HepG2 (cell line): ENCODE measurements around the gene GBP3. TPM values are rescaled to one million over a fixed set of nuclear protein-coding genes. Genes with fewer than 3 reads are reported as not detected.
A peak's percentile ranks its signal among the peaks of the same experiment; 100 is the strongest.

Experiments
- ATF7 ChIP-seq, 2 experiments: fragments of 450-650 bp in 1 of 2; sonication (generic) in 1 of 2; formaldehyde crosslinking in 1 of 2; IDR thresholded peaks; 2 replicates each; pipeline versions ENCODE4 v1.4.0 to v1.6.1; 2016 to 2020; ENCODE audit warnings: antibody characterized with exemption in 1 of 2, mild to moderate bottlenecking in 1 of 2, missing genetic modification reagents in 1 of 2
- BCL3 ChIP-seq: sonication (generic); formaldehyde crosslinking; IDR thresholded peaks from 2 replicates; pipeline ENCODE4 v1.5.1; 2020; ENCODE audit warnings: mild to moderate bottlenecking, missing genetic modification reagents, moderate library complexity
- CENPBD1 ChIP-seq: sonication (generic); formaldehyde crosslinking; IDR thresholded peaks from 2 replicates; pipeline ENCODE4 v1.8.0; 2022; ENCODE audit warnings: missing genetic modification reagents, low read depth, mild to moderate bottlenecking, borderline replicate concordance
- FOXJ3 ChIP-seq: sonication (generic); formaldehyde crosslinking; IDR thresholded peaks from 2 replicates; pipeline ENCODE4 v1.4.0; 2020; ENCODE audit warnings: missing genetic modification reagents, mild to moderate bottlenecking, borderline replicate concordance
- FUBP1 ChIP-seq: sonication (generic); formaldehyde crosslinking; IDR thresholded peaks from 2 replicates; pipeline ENCODE4 v1.5.1; 2020; ENCODE audit warnings: missing genetic modification reagents, mild to moderate bottlenecking, borderline replicate concordance
- GATAD1 ChIP-seq: IDR thresholded peaks from 2 replicates; pipeline ENCODE4 v1.6.1; 2016; ENCODE audit warnings: missing genetic modification reagents, missing compliant biosample characterization
- HNF1A ChIP-seq, 2 experiments: sonication (generic) in 1 of 2; formaldehyde crosslinking in 1 of 2; IDR thresholded peaks; 2 replicates each; pipeline versions ENCODE4 v1.4.0 to v1.6.1; 2016 to 2020; ENCODE audit warnings: borderline replicate concordance in 1 of 2, low read depth in 1 of 2, mild to moderate bottlenecking in 1 of 2, missing genetic modification reagents in 1 of 2
- HNRNPLL ChIP-seq: fragments of 200-400 bp; formaldehyde crosslinking; IDR thresholded peaks from 2 replicates; pipeline ENCODE4 v1.6.1; 2017; ENCODE audit warnings: mild to moderate bottlenecking, low read depth, low read length; ENCODE audit not compliant: poor library complexity, severe bottlenecking
- HOXD1 ChIP-seq: sonication (generic); formaldehyde crosslinking; IDR thresholded peaks from 2 replicates; pipeline ENCODE4 v1.5.0; 2020; ENCODE audit warnings: missing genetic modification reagents
- MIER2 ChIP-seq: IDR thresholded peaks from 2 replicates; pipeline ENCODE4 v1.6.1; 2016; ENCODE audit warnings: missing biosample characterization, missing genetic modification reagents
- RAD21 ChIP-seq: fragments of 450-650 bp; formaldehyde crosslinking; IDR thresholded peaks from 2 replicates; pipeline ENCODE4 v1.5.0; 2020; ENCODE audit warnings: mild to moderate bottlenecking
- RFXANK ChIP-seq: IDR thresholded peaks from 2 replicates; pipeline ENCODE4 v1.6.1; 2016
- SKIL ChIP-seq: sonication (generic); formaldehyde crosslinking; IDR thresholded peaks from 2 replicates; pipeline ENCODE4 v1.8.0; 2022; ENCODE audit warnings: missing genetic modification reagents, mild to moderate bottlenecking, moderate library complexity, borderline replicate concordance
- SRY ChIP-seq: sonication (generic); formaldehyde crosslinking; IDR thresholded peaks from 2 replicates; pipeline ENCODE4 v1.8.0; 2022; ENCODE audit warnings: mild to moderate bottlenecking, missing genetic modification reagents
- ZFAT ChIP-seq: sonication (generic); formaldehyde crosslinking; conservative IDR thresholded peaks from 2 replicates; pipeline ENCODE4 v1.8.1; 2023; ENCODE audit warnings: missing genetic modification reagents, inconsistent platforms
- ZFP82 ChIP-seq: sonication (generic); formaldehyde crosslinking; IDR thresholded peaks from 2 replicates; pipeline ENCODE4 v1.5.1; 2020; ENCODE audit warnings: mild to moderate bottlenecking, missing genetic modification reagents, borderline replicate concordance
- ZNF331 ChIP-seq: sonication (generic); formaldehyde crosslinking; IDR thresholded peaks from 2 replicates; pipeline ENCODE4 v1.4.0; 2020; ENCODE audit warnings: missing genetic modification reagents
- ZNF772 ChIP-seq: sonication (generic); formaldehyde crosslinking; IDR thresholded peaks from 2 replicates; pipeline ENCODE4 v1.5.0; 2020; ENCODE audit warnings: mild to moderate bottlenecking, missing genetic modification reagents
- polyA plus RNA-seq, 8 experiments: library from polyadenylated mRNA; depleted of rRNA in 3 of 8; stranded (reverse) in 7 of 8; unstranded in 1 of 8; fragments of >200 nt; fragmentation: Illumina TruSeq in 4 of 8; extraction: Trizol in 4 of 8; gene quantifications; 2 replicates each; pipeline versions ENCODE4 v1.2.1 to v1.2.3, GENCODE V29; 2011 to 2016; ENCODE audit warnings: low read depth in 4 of 8, missing spikeins in 1 of 8, mixed read lengths in 1 of 8; ENCODE audit not compliant: insufficient read depth in 1 of 8
- total RNA-seq, 5 experiments: library from RNA; depleted of rRNA; stranded (reverse); fragments of >200 nt; fragmentation: Illumina TruSeq; extraction: Trizol; gene quantifications; 2 replicates each; pipeline ENCODE4 v1.2.3, GENCODE V29; 2016; ENCODE audit warnings: low read depth in 1 of 5

Gene GBP3
- total and polyA plus RNA-seq, 2 of the 13 experiments (the other 11 are each of a cell fraction or from before 2014, with no cell fraction given): 0.16 to 0.46 TPM

- no peak for TF ChIP-seq FUBP1 (CRISPR knock-in tag)
- 0 out of 2 replicates have a peak, but pooled peaks have one; percentile 41 for TF ChIP-seq SKIL
- no peak for TF ChIP-seq RAD21 (CRISPR knock-in tag)
- peak; percentile 25; the same call in 1 of the 2 replicates for TF ChIP-seq MIER2 (CRISPR knock-in tag)
- TF ChIP-seq ZNF772: peak; percentile 41; the same call in 1 of the 2 replicates
- peak; percentile 46; the same call in 1 of the 2 replicates for TF ChIP-seq ATF7 (IDR thresholded peaks at IDR 0.05)
- no peak for TF ChIP-seq ATF7 (CRISPR knock-in tag; IDR thresholded peaks at IDR 0.05)
- no peak for TF ChIP-seq CENPBD1 (CRISPR knock-in tag)
- 0 out of 2 replicates have a peak, but pooled peaks have one; percentile 48 for TF ChIP-seq FOXJ3 (CRISPR knock-in tag)
- no peak for TF ChIP-seq RFXANK (CRISPR knock-in tag)
- TF ChIP-seq HOXD1 (CRISPR knock-in tag): peak; percentile 64; the same call in 1 of the 2 replicates
- no peak for TF ChIP-seq ZFAT (CRISPR knock-in tag)
- no peak for TF ChIP-seq HNRNPLL
- TF ChIP-seq GATAD1 (CRISPR knock-in tag): peak; percentile 52; the same call in 1 of the 2 replicates
- no peak for TF ChIP-seq SRY (CRISPR knock-in tag)
- peak; percentile 88 for TF ChIP-seq HNF1A (IDR thresholded peaks at IDR 0.05; ENCODE audit: low read depth)
- peak; percentile 91; the same call in 1 of the 2 replicates for TF ChIP-seq HNF1A (CRISPR knock-in tag; IDR thresholded peaks at IDR 0.05; ENCODE audit: borderline replicate concordance)
- TF ChIP-seq ZNF331 (CRISPR knock-in tag): peak; percentile 80; the same call in 1 of the 2 replicates
- no peak for TF ChIP-seq ZFP82 (CRISPR knock-in tag)
- no peak for TF ChIP-seq BCL3
Measured at GRCh38 chr1:89044970-89045721, 22.5 kb upstream of the GBP3 start (continued).
